SU-DHL-6 (cell line): ENCODE measurements around the gene ENAM.

ENCODE experiments used
- CTCF ChIP-seq: fragments of 200-600 bp; sonication (generic); IDR thresholded peaks from one replicate; pipeline ENCODE4 v1.5.1; 2017; ENCODE audit warnings: antibody characterized with exemption, mild to moderate bottlenecking, low read length, moderate library complexity; ENCODE audit not compliant: insufficient read depth, poor library complexity, severe bottlenecking
- EZH2phosphoT487 ChIP-seq: fragments of 200-600 bp; sonication (generic), shearing (Covaris generic); conservative IDR thresholded peaks from 2 replicates; pipeline ENCODE4 v1.6.1; 2018; ENCODE audit warnings: mild to moderate bottlenecking, antibody characterized with exemption, low read length, moderate library complexity, mixed read lengths

- TF ChIP-seq CTCF = no peak
- no peak for TF ChIP-seq EZH2phosphoT487
These were observed 46.6 kb upstream of the ENAM start for GRCh38 chr4:70581980-70582379.
